BLaER1 treated with 17β-estradiol and CSF1 and Interleukin-3, amounts not matched to agents 10 nM and 100 nM (cell line): ENCODE measurements around the gene CENATAC.
"Not testable (repeated sequence)": the region's sequence is repeated elsewhere in the genome, so short reads cannot be mapped to it uniquely, and the experiment has no call there.

Experiments used
- H3K27ac ChIP-seq, 11 experiments: shearing (Covaris generic); formaldehyde crosslinking; 2 replicates each; pipeline ENCODE4 v1.8.1; 2022
- H3K27me3 ChIP-seq, 11 experiments: shearing (Covaris generic); formaldehyde crosslinking; 2 replicates each; pipeline ENCODE4 v1.8.1; 2022
- H3K36me3 ChIP-seq, 11 experiments: shearing (Covaris generic); formaldehyde crosslinking; 2 replicates each; pipeline ENCODE4 v1.8.1; 2022
- H3K4me1 ChIP-seq, 10 experiments: shearing (Covaris generic); formaldehyde crosslinking; 2 replicates each; pipeline ENCODE4 v1.8.1; 2022
- H3K4me2 ChIP-seq, 11 experiments: shearing (Covaris generic); formaldehyde crosslinking; 2 replicates each; pipeline ENCODE4 v1.8.1; 2022
- H3K4me3 ChIP-seq, 10 experiments: shearing (Covaris generic); formaldehyde crosslinking; 2 replicates each; pipeline ENCODE4 v1.8.1; 2022
- H3K9ac ChIP-seq, 11 experiments: shearing (Covaris generic); formaldehyde crosslinking; 2 replicates each; pipeline ENCODE4 v1.8.1; 2022
- H3K9me3 ChIP-seq, 11 experiments: shearing (Covaris generic); formaldehyde crosslinking; replicated peaks in 1 of 11; 2 replicates each; pipeline ENCODE4 v1.8.1; 2022
- H4K20me1 ChIP-seq, 11 experiments: shearing (Covaris generic); formaldehyde crosslinking; 2 replicates each; pipeline ENCODE4 v1.8.1; 2022
- Cebpa-rat ChIP-seq, 11 experiments: shearing (Covaris generic); IDR thresholded peaks; 2 replicates each; pipeline ENCODE4 v1.8.1; 2022

The CENATAC gene

GRCh38 chr11:119014209-119014924 lies 16.4 kb downstream of the CENATAC start:
- Histone ChIP-seq H3K9ac (no peak overlapping the region; a peak in 2 of 22 replicates), H3K4me1 (peaks cover 16 to 25% (median 18%) of the 10 kb centered on the region in 10 experiments), H3K9me3 (no peaks in the 10 kb centered on the region), H3K36me3 (peaks cover 65 to 85% (median 76%) of the 10 kb centered on the region in 11 experiments), H4K20me1 (peaks cover 27 to 75% (median 56%) of the 10 kb centered on the region in 11 experiments; a peak in 20 of 22 replicates), H3K27me3 (no peaks in the 10 kb centered on the region), H3K4me3 (no peak overlapping the region), H3K4me2 (no peak overlapping the region), H3K27ac (no peak overlapping the region)
- TF ChIP-seq Cebpa-rat (IDR thresholded peaks at IDR 0.05), result no peak

DNA sequence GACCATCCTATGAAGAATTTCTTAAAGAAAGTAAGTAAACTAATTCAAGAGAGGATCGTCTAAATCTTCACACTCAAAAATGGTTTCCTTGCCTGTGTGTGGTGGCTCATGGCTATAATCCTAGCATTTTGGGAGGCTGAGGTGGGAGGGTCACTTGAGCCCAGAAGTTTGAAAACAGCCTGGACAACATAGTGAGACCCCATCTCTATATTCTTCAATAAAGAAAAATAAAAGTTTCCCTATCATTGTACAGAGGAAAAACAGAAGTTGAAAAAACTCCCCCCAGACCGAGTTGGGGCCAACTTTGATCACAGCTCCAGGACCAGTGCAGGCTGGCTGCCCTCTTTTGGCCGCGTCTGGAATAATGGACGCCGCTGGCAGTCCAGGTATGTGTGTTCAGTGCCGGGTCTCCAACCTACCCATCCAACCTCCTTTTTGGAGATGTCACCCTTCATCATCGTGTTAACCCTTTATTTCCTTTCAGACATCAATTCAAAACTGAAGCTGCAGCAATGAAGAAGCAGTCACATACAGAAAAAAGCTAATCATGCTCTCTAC lies 17.2 kb downstream of the CENATAC start:
- H3K27ac ChIP-seq, result no peak overlapping the region
- H4K20me1 ChIP-seq, result peaks cover 27 to 78% (median 61%) of the 10 kb centered on the region in 11 experiments; a peak in 20 of 22 replicates
- no peak overlapping the region; a peak in 1 of 20 replicates for H3K4me3 ChIP-seq
- no peaks in the 10 kb centered on the region for H3K9me3 ChIP-seq
- peaks cover 58 to 78% (median 69%) of the 10 kb centered on the region in 11 experiments for H3K36me3 ChIP-seq
- peaks cover 22 to 31% (median 25%) of the 10 kb centered on the region in 10 experiments for H3K4me1 ChIP-seq
- H3K4me2 ChIP-seq, result peak overlapping the region in 6 of 11 experiments; percentile 22 to 97 (median 88); a peak in 8 of 22 replicates
- no peak for TF ChIP-seq Cebpa-rat (IDR thresholded peaks at IDR 0.05)
- no peaks in the 10 kb centered on the region for H3K27me3 ChIP-seq
- H3K9ac ChIP-seq, result no peak overlapping the region

- no peak for TF ChIP-seq Cebpa-rat (IDR thresholded peaks at IDR 0.05)
- Histone ChIP-seq H3K9me3 (no peaks in the 10 kb centered on the region), H3K9ac (peak overlapping the region; percentile 89 to 99 (median 95)), H3K4me1 (peaks cover 35 to 43% (median 38%) of the 10 kb centered on the region in 10 experiments), H3K27me3 (no peaks in the 10 kb centered on the region), H3K36me3 (peaks cover 51 to 78% (median 67%) of the 10 kb centered on the region in 11 experiments), H3K27ac (peak overlapping the region in 8 of 11 experiments; percentile 84 to 98 (median 94); a peak in 12 of 22 replicates), H3K4me3 (peak overlapping the region; percentile 80 to 98 (median 95)), H4K20me1 (peaks cover 27 to 81% (median 65%) of the 10 kb centered on the region in 11 experiments; a peak in 20 of 22 replicates), H3K4me2 (peak overlapping the region; percentile 77 to 97 (median 90))
These were observed 18.5 kb downstream of the CENATAC start for GRCh38 chr11:119016216-119017009.

GRCh38 chr11:119017377-119017776 lies 19.4 kb downstream of the CENATAC start:
- peak overlapping the region; percentile 78 to 98 (median 93) for H3K27ac ChIP-seq
- H3K4me2 ChIP-seq, result peak overlapping the region; percentile 77 to 97 (median 90)
- H3K4me1 ChIP-seq, result peaks cover 39 to 51% (median 43%) of the 10 kb centered on the region in 10 experiments
- H3K27me3 ChIP-seq, H3K9me3 ChIP-seq: not testable (repeated sequence)
- H3K4me3 ChIP-seq, result peak overlapping the region; percentile 80 to 98 (median 95)
- H4K20me1 ChIP-seq, result peaks cover 27 to 84% (median 64%) of the 10 kb centered on the region in 11 experiments; a peak in 20 of 22 replicates
- peak overlapping the region; percentile 89 to 99 (median 95) for H3K9ac ChIP-seq
- H3K36me3 ChIP-seq, result peaks cover 57 to 78% (median 73%) of the 10 kb centered on the region in 11 experiments

- Histone ChIP-seq H3K27ac (peak within 1 kb of the TSS; percentile 78 to 98 (median 93)), H3K36me3 (peaks cover 53 to 78% (median 74%) of the 10 kb centered on the region in 11 experiments), H3K4me2 (peak within 1 kb of the TSS; percentile 77 to 97 (median 90)), H3K9ac (peak within 1 kb of the TSS; percentile 89 to 99 (median 95)), H3K4me3 (peak within 1 kb of the TSS; percentile 80 to 98 (median 95)), H3K9me3 (no peaks in the 10 kb centered on the region), H3K4me1 (peaks cover 41 to 55% (median 44%) of the 10 kb centered on the region in 10 experiments), H3K27me3 (no peaks in the 10 kb centered on the region), H4K20me1 (peaks cover 28 to 82% (median 57%) of the 10 kb centered on the region in 11 experiments; a peak in 20 of 22 replicates)
- no peak for TF ChIP-seq Cebpa-rat (IDR thresholded peaks at IDR 0.05)
These were observed 20.4 kb downstream of the CENATAC start, which contains the start of the genes RPS25 and TRAPPC4 for GRCh38 chr11:119018074-119018938. TSS of gene RPS25 (minus strand) at chr11:119018343. CDS start at chr11:119018284, 59 bp downstream. TSS of gene TRAPPC4 (plus strand) at chr11:119018766. CDS start at chr11:119018796, 30 bp downstream.

DNA sequence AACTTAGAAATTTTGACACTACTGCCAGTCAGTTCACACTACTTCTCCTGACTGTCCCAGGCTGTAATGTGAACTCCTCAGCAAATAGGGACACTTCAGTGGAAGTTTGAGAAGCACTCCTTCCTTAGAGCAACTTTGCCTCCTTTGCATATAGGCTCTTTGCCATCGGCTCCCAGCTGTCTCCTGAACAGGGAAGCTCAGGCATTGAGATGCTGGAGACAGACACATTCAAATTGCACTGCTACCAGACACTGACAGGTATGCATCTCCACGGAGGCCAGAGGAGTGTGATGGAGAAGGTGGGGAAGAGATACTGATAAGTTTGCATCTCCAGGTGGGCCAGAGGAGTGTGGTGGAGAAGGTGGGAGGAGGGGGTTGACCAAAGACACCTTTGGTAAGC lies 22.1 kb downstream of the CENATAC start:
- Histone ChIP-seq H3K4me2 (peak overlapping the region; percentile 66 to 96 (median 87)), H3K36me3 (peaks cover 55 to 78% (median 76%) of the 10 kb centered on the region in 11 experiments), H3K27me3 (no peaks in the 10 kb centered on the region), H3K4me1 (peaks cover 48 to 68% (median 53%) of the 10 kb centered on the region in 10 experiments), H3K9me3 (no peaks in the 10 kb centered on the region), H3K4me3 (peak overlapping the region; percentile 80 to 98 (median 95); a peak in 19 of 20 replicates), H3K9ac (peak overlapping the region; percentile 89 to 99 (median 95); a peak in 21 of 22 replicates), H4K20me1 (peaks cover 20 to 83% (median 53%) of the 10 kb centered on the region in 11 experiments; a peak in 20 of 22 replicates), H3K27ac (no peak overlapping the region)
- no peak for TF ChIP-seq Cebpa-rat (IDR thresholded peaks at IDR 0.05)

GRCh38 chr11:119021631-119022030 lies 23.7 kb downstream of the CENATAC start:
- H3K9me3 ChIP-seq, result no peaks in the 10 kb centered on the region
- H4K20me1 ChIP-seq, result peaks cover 4 to 66% (median 38%) of the 10 kb centered on the region in 11 experiments; a peak in 18 of 22 replicates
- TF ChIP-seq Cebpa-rat (IDR thresholded peaks at IDR 0.05), result no peak
- peaks cover 33 to 54% (median 39%) of the 10 kb centered on the region in 10 experiments for H3K4me1 ChIP-seq
- peaks cover 55 to 78% (median 75%) of the 10 kb centered on the region in 11 experiments for H3K36me3 ChIP-seq
- H3K27ac ChIP-seq, result no peak overlapping the region
- H3K27me3 ChIP-seq, result no peaks in the 10 kb centered on the region
- H3K4me3 ChIP-seq, result no peak overlapping the region
- H3K9ac ChIP-seq, result peak overlapping the region in 6 of 11 experiments; percentile 20 to 37 (median 26); a peak in 4 of 22 replicates
- H3K4me2 ChIP-seq, result peak overlapping the region in 8 of 11 experiments; percentile 1 to 96 (median 87); a peak in 6 of 22 replicates
